NCI-H1417 (cell line): ENCODE data around the gene TMEM256.

Experiments used
- DNase-seq, 3 experiments: peaks; one replicate each; lab custom pipeline; 2025; lab: John Stamatoyannopoulos, UW

TMEM256 gene

DNA sequence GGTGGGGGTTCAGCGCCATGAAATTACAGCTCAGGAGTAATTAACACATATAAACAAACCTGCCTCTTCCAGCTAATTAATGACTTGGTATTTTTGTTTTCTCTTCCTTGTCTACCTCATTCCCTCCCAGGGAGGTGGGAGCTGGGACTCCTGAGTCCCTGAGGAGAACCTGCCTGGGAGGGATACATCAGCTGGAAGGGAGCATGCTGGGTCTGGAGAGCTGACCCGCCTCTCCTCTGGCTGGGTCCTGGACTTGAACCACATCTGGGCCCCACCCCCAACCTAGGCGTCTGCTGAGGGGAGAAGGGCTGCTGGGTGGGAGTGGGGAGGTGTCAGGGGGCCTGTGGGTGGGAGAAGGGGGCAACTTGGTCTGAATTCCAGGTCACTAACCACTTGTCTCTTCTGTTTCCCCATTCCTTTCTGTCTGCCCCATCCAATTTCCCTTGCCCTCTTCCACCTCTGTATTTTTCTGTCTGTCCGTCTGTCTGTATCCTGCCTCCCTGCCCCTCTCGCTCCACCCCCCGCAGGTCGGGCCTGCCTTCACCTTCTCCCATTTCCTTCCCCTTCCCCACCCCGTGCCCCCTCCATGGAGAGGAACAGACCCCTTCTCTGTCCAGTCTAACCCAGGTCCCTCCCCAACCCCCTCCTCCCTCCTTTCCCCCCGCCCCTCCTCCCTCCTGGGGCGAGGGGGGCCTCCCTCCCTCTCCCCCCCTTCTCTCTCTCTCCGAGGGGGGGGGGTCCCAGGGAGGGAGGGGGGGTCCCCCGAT lies 3.8 kb upstream of the TMEM256 start, which contains the start of gene NLGN2:
Gene NLGN2 (plus strand): TSS at position 361 of the 767 bp plus-strand sequence. CDS start 411 bp downstream, outside the sequence.
- no peak for DNase-seq

DNA sequence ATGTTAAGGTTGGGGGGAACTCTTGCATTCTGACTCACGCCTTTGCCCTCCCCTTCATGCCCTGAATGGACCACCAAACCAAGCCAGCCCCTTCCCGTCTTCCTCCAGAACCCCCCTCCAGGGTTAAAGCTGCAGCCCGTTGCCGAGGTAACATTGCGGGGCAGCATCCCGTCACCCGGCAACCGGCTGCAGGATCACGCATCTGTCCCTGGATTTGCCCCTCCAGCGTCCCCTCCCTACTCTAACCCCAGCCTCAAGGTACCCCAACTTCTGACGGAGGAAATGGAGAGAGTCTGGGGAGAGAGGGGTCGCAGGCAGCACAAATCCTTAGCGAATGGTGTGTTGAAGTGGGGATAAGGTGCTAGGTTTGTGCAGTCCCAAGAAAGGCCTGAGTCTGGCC lies 3.2 kb upstream of the TMEM256 start:
- no peak for DNase-seq

DNA sequence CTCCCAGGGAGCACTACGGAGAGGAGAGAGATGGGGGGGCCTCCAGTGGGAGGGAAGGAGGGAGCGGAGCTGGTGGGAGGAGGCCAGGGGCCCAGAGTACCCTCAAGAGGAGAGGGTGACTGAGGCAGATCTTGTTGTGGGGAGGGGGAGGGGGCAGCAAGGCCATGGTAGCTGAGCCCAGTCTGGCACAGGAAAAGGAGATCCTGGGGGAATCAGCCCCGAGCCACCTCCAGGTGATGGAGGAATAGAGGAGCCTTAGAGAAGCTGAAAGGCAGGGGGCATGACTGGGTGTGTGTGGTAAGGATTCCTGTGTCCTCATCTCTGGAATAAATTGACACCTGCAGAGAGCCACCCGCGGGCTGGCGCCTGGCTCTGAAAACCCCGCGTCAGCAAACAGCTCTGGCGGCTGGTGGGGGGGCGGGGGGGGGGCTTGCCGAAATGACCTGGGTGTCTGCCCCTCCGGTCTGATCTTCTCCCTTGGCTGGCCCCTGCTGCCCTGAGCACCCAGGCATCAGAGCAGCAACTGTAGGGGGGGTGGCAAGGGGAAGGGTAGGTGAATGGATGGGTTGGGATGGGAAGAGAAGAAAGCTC lies 2.4 kb upstream of the TMEM256 start:
- DNase-seq = peak in 2 of 3 experiments; percentile 6 to 44

DNA sequence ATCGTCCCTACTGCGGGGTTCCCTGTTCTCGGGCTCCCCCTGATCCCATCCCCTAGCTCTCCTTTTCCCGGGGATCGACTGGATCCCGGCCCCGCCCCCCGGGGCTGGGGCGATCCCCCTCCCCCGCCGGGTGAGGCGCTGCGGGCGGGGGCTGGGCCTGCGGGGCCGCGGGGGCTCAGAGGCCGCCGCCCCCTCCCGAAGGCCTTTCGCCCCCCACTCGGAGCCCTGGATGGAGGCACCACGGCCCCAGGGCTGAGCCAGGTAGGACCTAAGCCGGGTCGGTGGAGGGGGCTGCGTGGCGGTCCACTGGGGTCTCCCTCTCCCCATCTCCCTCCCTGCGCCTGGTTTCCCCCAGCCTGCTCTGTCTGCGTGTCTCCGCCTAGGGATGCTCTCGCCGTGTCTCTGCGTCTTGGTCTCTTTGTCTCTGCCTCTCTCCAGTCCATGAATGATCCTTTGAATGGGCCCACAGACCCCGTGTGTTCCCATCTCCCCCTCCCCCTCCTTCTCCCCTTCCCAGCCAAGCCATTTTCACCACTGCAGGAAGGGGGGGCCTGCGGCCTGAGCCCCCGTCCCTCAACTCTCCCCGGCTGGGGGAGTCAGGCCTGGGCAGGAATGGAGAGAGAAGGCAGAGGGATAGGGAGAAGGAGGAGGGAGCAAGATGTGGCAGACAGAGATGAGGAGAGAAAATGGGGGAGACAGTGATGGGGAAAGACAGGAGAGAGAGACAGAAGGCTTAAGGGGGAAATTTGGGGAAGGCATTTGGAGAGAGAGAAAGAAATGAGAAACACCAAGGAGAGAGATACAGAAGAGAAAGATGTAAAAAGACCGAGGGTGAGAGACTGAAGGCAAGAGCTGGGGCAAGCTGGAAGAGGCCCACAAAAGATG lies 1.7 kb upstream of the TMEM256 start:
- peak in 2 of 3 experiments; percentile 7 to 23 for DNase-seq

DNA sequence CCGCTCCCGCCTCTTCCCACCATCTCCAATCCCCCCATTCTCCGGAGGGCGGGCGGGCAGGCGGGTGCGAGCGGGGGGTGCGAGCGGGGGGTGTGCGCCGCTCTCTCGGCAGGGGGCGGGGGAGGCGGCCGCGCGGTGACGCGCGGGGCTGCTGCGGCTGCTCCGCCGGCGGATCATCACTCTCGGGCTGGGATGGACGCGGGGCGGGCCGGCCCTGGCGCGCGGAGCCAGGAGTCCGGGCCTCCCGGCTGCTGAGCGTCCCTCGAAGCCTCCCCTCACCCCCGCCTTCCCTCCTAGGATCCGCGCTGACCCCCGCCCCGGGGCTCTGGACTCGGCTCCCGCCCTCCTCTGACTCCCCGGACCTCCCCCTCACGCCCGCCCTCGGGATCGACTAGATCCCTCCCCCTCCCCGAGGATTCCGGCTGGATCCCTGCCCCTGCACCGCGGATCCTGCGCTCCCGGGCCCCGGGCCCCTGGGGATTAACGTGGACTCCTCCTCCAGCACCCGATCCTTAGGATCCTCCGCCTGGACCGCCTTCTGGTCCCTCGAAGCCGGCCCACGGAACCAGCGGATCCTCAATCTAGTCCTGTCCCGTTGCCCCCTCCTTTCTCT lies 946 bp upstream of the TMEM256 start:
- peak; percentile 49 to 75 (median 56) for DNase-seq

DNA sequence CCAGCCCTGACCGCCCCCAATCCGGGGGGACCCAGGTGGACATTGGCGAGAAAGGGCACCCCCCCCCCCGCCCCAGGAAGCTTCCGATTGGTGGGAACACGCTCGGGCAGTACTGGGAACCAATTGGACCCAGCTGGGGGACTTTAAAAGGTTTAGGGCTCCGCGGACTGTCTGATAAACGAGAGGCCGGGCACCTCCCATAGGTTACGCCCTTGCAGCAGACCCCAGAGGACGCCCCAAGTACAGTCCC lies 245 bp downstream of the TMEM256 start:
- peak in 2 of 3 experiments; percentile 82 to 89 for DNase-seq

DNA sequence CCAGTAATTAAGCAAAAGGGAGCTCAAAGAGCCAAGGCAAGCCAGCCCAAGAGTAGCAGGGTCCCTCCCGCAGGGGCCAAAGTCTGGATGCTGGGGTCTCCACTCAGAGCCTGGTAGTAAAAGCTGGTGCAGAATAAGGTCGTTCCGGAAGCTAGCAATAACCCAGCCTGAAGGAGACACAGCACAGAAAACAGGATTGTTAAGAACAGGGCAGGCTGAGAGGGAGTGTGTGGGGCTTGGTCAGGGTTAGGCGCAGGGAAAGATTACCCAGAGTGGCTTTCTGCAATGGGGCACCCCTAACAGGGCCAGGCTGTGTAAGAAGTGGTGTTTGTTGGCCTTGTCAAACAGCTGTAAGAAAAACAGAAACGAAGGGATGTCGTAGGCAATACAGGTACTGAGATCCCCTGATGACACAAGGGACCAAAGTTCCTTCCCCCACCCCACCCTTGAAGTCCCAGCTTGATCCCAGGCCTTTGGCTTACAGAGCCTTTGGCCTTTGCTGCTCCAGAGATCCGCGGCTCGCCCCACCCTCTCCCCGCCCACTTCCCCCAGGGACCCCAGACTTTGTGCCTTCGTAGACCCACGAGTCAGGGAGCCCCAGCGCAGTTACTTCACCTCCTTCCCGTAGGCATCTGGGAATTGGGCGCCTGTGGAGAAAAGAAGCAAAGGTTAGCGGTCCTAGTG lies 712 bp downstream of the TMEM256 start:
- peak in 2 of 3 experiments; percentile 68 to 71 for DNase-seq

DNA sequence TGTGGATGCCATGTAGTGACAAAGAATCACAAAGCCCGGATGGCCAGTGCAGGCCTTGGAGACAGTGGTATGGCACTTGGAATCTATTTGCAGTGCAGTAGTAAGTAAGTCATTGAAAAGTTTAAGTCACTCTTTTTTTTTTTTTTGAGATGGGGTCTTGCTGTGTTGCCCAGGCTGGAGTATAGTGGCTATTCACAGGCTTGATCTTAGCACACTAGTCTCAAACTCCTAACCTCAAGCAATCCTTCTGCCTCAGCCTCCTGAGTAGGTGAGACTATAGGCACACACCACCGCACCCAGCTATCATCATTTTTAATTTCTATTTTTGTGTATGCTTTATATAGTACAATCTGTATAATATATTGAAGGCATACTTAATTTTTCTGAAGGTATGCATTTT lies 5.3 kb downstream of the TMEM256 start:
- DNase-seq = no peak

DNA sequence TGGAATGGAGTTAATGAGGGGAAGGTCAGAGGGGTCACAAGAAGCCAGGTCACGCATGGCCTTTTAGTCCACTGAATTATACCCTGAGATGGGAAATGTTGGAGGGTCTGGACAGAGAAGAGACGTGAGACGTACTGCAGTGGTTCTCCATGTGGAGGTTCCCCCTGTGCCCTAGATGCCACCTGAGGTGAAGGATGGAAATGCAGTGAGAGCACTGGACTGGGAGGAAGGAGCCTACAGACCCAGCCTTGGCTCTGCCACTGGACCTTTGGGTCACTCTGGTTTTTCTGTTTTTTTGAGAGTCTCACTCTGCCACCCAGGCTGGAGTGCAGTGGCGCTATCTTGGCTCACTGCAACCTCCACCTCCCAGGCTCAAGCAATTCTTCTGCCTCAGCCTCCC lies 7.8 kb downstream of the TMEM256 start:
- DNase-seq = no peak

DNA sequence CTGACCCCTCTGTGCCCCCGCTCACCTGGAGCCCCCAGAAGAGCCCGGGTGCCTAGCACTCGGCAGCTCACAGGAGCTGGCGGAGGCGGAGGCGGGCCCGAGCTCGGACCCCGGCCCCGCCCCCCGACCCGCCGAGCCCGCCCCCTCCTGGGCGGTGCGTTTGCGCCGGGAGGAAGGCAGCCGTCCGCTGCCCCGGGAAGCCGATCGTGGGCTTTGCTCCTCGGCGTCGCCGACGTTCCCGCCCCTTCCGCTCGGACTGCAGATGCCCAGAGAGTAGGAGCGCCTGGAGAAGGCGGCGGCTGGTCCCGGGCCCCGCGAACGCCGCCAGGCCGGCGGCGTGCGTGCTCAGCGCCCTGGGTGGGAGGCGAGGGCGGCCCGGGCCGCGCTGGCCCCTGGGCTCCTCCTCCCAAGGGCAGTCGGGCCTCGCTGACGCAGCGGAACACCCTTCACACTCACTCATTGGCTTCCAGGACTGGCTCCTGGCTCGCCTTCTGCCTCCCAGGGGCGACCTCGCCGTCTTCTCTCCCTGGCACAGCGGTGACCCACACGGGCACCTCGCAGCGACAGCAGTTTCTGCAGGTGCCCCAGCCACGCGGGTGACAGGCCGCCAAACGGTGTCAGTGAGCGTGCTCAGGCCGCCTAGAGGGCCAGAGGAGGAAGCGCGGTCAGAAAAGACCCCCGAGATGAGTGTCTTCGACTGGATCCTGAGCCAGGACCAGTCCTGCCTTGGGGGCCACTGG lies 9.3 kb downstream of the TMEM256 start, which contains the start of gene PLSCR3:
Gene PLSCR3 (minus strand): TSS at position 74 of the 740 bp plus-strand sequence. CDS start 415 bp downstream, outside the sequence.
- peak; percentile 75 to 81 (median 77) for DNase-seq

DNA sequence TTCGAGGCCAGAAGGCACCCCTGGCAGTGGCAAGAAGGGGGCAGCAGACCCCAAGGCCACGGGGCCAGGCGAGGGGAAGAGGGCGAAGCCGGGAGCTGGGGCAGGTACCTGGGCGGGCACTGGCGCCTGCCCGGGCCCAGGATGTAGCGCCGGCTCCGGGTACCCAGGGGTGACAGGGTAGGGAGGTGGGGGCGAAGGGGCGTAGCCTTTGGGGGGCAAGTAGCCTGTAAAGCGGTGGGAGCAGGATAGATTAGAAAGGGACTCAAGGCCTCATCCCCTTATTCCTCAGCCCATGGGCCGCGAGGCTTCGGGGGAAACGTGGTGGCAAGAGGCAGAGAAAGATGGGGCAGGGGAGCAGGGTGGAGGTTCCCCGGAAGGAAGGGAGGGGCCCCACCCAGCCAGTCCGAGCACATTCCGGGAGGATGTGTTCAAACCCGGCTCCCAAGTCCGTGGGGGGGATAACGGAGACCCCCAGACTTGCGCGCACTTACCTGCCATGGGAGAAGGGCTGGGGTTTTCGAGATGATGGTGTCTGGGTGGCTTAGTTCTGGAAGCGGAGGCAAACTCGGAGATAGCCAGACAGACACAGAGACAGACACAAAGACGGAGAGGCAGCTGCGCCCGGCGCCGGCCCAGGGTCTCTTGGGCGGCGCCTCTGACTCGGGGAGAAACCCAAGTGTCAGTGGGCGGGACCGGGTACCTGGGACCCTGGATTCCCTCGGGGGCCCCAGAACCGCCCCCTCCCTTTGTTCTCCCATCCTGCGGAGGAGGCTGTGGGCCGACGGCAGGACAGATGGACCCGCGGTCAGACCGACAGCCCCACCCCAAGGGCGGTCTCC lies 10.1 kb downstream of the TMEM256 start:
- DNase-seq = peak; percentile 46 to 75 (median 68)

DNA sequence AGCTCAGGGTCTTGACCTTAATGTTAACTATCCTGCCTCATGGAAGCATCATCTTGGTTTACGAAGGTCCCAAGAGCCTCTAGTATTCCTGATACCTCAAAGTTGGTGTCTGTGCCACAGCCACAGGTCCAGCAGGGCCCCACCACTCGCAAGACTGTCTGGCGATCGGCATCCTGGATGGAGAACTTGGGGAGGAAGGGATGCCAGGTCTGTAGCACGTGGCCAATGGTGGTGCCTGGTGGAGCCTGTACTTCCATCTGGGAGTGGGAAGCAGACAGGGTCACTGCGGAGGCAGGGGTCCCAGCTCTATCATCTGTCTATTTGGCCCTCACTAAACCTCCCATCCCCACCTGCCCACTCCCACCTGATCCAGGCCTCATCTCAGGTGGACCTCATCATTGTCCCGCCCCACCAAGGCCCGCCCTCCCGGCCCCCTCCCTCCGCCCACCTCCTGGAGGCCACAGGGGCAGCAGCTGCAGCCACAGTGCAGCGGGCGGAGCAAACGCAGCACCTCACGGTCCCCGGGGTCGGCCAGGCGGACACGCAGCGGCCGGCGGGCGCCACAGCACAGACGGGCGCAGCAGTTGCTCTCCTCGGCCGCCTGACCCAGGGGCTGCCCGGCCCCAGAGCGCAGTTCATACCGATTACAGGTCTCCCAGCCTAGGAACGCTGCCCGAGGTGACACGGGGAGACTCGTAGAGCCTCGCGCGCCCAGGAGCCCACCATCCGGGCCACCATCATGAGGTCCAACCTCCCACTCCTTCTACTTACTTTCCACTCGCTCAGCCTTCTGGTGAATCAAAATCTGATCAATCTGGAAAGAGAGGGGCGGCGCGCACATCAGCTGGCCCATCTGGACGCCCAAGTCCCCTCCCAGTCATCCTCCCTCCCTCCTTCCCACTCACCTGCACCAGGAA lies 10.9 kb downstream of the TMEM256 start:
- DNase-seq = no peak

DNA sequence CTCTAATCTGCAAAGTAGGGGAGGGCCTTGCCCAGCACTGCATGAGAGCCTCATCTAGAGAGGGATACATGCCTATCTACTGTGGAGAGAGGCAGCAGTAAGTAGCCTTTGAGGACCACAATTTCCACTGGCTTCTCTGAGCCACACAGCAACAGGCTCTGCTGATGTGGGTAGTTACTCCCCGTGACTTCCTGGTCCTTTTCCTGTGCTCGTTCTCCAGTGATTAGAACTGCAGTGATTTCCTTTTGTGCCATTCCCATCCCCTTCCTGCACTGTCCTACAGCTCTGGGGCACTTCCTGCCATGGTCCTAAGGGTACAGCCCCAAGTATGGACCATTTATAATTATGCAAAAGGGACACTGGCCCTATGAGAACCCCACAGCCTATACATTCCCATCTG lies 12.6 kb downstream of the TMEM256 start:
- DNase-seq = no peak

DNA sequence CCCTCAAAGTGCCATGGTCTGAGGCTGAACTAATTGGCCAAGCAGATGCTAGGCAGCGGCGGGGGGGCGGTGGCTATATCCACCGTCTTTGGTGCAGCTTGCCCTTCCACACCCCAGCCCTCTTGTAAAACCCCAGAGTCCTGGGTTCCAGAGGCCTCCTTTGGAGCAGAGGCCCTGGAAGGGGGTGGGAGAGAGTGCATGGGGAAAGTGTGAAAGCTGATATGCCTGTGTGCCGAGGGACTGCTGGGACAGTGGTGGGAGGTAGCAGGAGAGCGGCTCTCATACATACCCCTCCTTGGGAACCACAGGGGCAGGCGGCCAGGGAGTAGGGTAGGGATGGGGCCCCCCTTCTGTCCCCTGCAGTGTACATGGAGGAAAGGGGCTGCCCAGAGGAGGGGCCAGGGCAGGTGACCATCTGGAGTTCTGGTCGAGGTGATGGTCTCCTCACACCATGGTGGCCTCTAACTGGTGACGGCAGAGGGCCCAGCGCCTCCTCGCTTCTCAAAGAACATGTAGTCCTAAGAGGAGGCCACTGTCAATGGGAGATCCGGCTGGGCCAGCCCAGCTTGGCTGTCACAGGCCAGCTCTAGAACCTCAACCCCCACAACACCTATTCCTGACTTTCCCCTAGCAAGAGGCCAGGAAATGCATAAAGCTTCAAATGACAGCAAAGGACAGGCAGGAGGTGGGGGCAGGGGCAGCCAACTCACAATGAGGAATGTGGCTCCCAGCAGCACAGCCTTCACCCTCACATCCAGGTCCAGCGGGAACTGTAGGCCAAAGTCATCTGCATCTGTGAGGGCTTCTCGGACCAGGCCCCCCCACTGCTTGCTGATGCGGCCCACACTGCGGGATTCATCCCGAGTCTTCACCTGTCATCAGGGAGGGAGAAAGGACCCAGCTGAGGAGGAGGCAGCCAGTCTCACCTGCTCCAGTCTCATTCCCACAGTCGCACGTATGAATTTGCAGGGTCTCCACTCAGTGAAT lies 13.7 kb downstream of the TMEM256 start:
- no peak for DNase-seq

DNA sequence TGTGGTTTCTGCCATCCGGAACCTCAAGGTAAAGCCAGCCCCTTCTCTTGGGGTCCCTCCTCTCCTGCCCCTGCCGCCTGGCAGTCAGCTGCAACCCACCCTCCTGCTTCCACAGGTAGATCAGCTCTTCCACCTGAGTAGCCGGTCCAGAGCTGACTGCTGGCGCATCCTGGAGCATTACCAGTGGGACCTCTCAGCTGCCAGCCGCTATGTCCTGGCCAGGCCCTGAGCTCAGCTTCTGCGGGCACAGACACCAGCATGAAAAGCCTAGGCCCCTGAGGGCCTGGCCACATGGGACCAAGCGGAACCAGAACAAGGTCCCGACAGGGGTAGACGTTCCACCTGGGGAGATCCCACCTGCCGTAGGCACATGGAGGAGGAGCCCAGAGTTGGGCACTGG lies 15.0 kb downstream of the TMEM256 start:
- DNase-seq = no peak

DNA sequence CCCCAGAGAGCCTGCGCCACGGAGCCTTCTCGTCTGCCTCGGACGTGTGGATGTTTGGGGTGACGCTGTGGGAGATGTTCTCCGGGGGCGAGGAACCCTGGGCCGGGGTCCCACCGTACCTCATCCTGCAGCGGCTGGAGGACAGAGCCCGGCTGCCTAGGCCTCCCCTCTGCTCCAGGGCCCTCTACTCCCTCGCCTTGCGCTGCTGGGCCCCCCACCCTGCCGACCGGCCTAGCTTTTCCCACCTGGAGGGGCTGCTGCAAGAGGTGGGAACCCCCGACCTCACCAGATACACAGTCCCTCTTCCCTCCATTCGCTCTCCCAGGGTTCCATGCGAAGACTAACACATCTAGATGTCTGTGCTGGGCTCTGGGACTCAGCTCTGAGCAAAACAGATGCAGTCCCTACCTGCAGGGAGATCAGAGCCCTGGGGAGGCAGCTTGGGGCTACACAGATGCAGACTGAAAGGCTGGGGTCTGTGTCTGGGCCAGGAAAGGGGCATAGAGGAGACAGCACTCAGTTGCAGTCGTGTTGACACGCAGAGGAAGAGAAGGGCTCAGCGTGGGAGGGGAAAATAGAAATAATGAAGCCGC lies 19.3 kb downstream of the TMEM256 start:
- DNase-seq = no peak
